ENCODE data around the gene LRRFIP1.

LRRFIP1 gene

DNA sequence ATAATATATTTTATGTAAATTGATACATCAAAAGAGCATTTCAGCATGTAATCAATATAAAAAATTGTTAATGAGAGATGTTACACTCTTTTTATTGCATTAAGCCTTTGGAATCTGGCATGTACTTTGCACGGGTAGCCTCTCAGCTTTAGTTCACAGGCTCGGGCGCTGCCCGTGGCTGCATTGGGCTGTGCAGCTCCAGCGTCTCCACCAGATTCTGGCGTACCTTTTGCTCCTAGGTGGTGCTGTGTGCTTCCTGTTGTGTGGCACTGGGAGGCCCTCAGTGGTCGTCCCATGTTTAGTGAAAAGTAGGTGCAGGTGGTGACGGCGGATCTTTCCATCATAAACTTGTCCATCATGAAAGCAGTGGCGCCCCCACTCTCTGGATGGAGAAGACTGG is 24.4 kb downstream of the LRRFIP1 start:
- H3K27me3 ChIP-seq = no peaks in the 10 kb centered on the region
- peaks cover 45 to 62% (median 53%) of the 10 kb centered on the region in 11 experiments for H3K9me3 ChIP-seq (replicated peaks in 1 of 11)
- peaks cover 4 to 39% (median 18%) of the 10 kb centered on the region in 10 experiments; a peak in 14 of 20 replicates for H3K4me1 ChIP-seq
- no peak overlapping the region for H3K4me3 ChIP-seq
- H3K27ac ChIP-seq = no peak overlapping the region
- TF ChIP-seq Cebpa-rat (IDR thresholded peaks at IDR 0.05) = no peak
- H3K4me2 ChIP-seq = no peak overlapping the region
- peaks cover 0 to 6% (median 0%) of the 10 kb centered on the region in 11 experiments; a peak in 2 of 22 replicates for H4K20me1 ChIP-seq
- no peak overlapping the region for H3K9ac ChIP-seq
- peaks cover 27 to 66% (median 50%) of the 10 kb centered on the region in 11 experiments; a peak in 21 of 22 replicates for H3K36me3 ChIP-seq

GRCh38 chr2:237652181-237652580 is 24.8 kb downstream of the LRRFIP1 start:
- Histone ChIP-seq H3K27ac (no peak overlapping the region), H3K9me3 (replicated peaks in 1 of 11) (peaks cover 49 to 66% (median 58%) of the 10 kb centered on the region in 11 experiments), H3K4me3 (no peak overlapping the region), H3K4me1 (peaks cover 4 to 35% (median 16%) of the 10 kb centered on the region in 10 experiments; a peak in 14 of 20 replicates), H3K36me3 (peaks cover 28 to 66% (median 51%) of the 10 kb centered on the region in 11 experiments; a peak in 21 of 22 replicates), H3K4me2 (peak overlapping the region in 1 of 11 experiments; percentile 31; a peak in 1 of 22 replicates), H4K20me1 (peaks cover 0 to 5% (median 0%) of the 10 kb centered on the region in 11 experiments; a peak in 2 of 22 replicates), H3K9ac (no peak overlapping the region), H3K27me3 (no peaks in the 10 kb centered on the region)
- no peak for TF ChIP-seq Cebpa-rat (IDR thresholded peaks at IDR 0.05)

DNA sequence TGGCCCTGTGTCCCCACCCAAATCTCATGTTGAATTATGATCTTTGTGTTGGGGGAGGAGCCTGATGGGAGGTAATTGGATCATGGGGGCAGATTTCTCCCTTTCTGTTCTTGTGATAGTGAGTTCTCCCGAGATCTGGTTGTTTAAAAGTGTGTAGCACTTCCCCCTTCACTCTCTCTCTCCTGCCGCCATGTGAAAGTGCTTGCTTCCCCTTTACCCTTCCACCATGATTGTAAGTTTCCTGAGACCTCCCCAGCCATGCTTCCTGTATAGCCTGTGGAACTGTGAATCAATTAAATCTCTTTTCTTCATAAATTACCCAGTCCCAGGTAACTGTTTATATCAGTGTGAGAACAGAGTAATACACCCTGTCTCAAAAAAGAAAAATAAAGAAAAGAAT is 25.5 kb downstream of the LRRFIP1 start:
- Histone ChIP-seq H3K36me3 (peaks cover 28 to 66% (median 54%) of the 10 kb centered on the region in 11 experiments), H3K27me3 (no peaks in the 10 kb centered on the region), H3K4me1 (peaks cover 0 to 30% (median 15%) of the 10 kb centered on the region in 10 experiments; a peak in 14 of 20 replicates), H3K9ac (no peak overlapping the region), H4K20me1 (no peaks in the 10 kb centered on the region; a peak in 1 of 22 replicates), H3K27ac (no peak overlapping the region), H3K4me2 (peak overlapping the region in 4 of 11 experiments; percentile 11 to 41 (median 30); a peak in 5 of 22 replicates), H3K4me3 (peak overlapping the region in 1 of 10 experiments; percentile 11; a peak in 2 of 20 replicates), H3K9me3 (replicated peaks in 1 of 11) (peaks cover 56 to 73% (median 64%) of the 10 kb centered on the region in 11 experiments)
- no peak for TF ChIP-seq Cebpa-rat (IDR thresholded peaks at IDR 0.05)

- Histone ChIP-seq H3K9ac (no peak overlapping the region), H3K4me1 (peaks cover 0 to 18% (median 9%) of the 10 kb centered on the region in 10 experiments; a peak in 13 of 20 replicates), H3K36me3 (peaks cover 28 to 63% (median 54%) of the 10 kb centered on the region in 11 experiments), H3K9me3 (replicated peaks in 1 of 11) (peaks cover 58 to 73% (median 69%) of the 10 kb centered on the region in 11 experiments), H3K27me3 (no peaks in the 10 kb centered on the region), H3K4me3 (no peak overlapping the region), H4K20me1 (no peaks in the 10 kb centered on the region), H3K4me2 (no peak overlapping the region), H3K27ac (no peak overlapping the region)
- no peak for TF ChIP-seq Cebpa-rat (IDR thresholded peaks at IDR 0.05)
Observed at GRCh38 chr2:237653776-237654558, 26.6 kb downstream of the LRRFIP1 start.

GRCh38 chr2:237657063-237657462 is 29.7 kb downstream of the LRRFIP1 start:
- Histone ChIP-seq H3K4me2 (no peak overlapping the region), H3K9me3 (replicated peaks in 1 of 11) (peaks cover 30 to 48% (median 44%) of the 10 kb centered on the region in 11 experiments), H3K27me3 (no peaks in the 10 kb centered on the region), H3K36me3 (peaks cover 3 to 36% (median 27%) of the 10 kb centered on the region in 11 experiments; a peak in 21 of 22 replicates), H4K20me1 (peaks cover 0 to 13% (median 0%) of the 10 kb centered on the region in 11 experiments; a peak in 4 of 22 replicates), H3K4me1 (peaks cover 20 to 40% (median 32%) of the 10 kb centered on the region in 10 experiments), H3K4me3 (no peak overlapping the region), H3K9ac (no peak overlapping the region), H3K27ac (no peak overlapping the region)
- no peak for TF ChIP-seq Cebpa-rat (IDR thresholded peaks at IDR 0.05)

DNA sequence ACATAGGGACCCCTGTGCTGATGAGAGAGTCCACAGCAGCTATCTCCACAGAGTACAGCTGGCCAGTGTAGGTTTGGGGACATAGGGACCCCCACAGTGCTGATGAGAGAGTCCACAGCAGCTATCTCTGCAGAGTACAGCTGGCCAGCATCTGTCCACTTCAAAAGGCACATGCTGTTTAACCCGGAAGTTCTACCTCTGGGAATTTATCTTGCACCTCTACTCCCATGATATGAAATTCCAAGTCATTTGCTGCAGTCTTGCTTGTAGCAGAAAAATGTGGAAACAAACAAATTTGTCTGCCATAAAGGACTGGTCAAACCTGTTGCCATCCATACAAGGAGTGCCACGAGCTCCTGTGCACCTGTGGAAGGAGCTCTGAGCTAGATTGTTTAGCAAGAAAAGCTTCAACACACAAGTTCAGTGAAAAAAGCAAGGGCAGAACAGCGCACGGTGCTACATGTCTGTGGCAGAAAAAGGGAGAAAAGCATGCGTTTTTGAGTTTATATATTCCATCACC is 33.1 kb downstream of the LRRFIP1 start:
- Histone ChIP-seq H3K9me3 (replicated peaks in 1 of 11) (peaks cover 9 to 26% (median 20%) of the 10 kb centered on the region in 11 experiments), H3K27ac (peak overlapping the region in 4 of 11 experiments; percentile 25 to 71 (median 51); a peak in 7 of 22 replicates), H4K20me1 (peaks cover 0 to 21% (median 6%) of the 10 kb centered on the region in 11 experiments; a peak in 7 of 22 replicates), H3K4me2 (peak overlapping the region; percentile 60 to 82 (median 76)), H3K4me3 (no peak overlapping the region), H3K36me3 (peaks cover 0 to 19% (median 13%) of the 10 kb centered on the region in 11 experiments; a peak in 15 of 22 replicates), H3K4me1 (peaks cover 48 to 59% (median 52%) of the 10 kb centered on the region in 10 experiments), H3K9ac (peak overlapping the region in 6 of 11 experiments; percentile 6 to 53 (median 44); a peak in 7 of 22 replicates), H3K27me3 (no peaks in the 10 kb centered on the region)
- no peak for TF ChIP-seq Cebpa-rat (IDR thresholded peaks at IDR 0.05)

- Histone ChIP-seq H3K4me3 (no peak overlapping the region), H4K20me1 (peaks cover 0 to 21% (median 6%) of the 10 kb centered on the region in 11 experiments; a peak in 7 of 22 replicates), H3K4me1 (peaks cover 48 to 68% (median 58%) of the 10 kb centered on the region in 10 experiments), H3K4me2 (peak overlapping the region; percentile 60 to 82 (median 76)), H3K36me3 (peaks cover 0 to 17% (median 12%) of the 10 kb centered on the region in 11 experiments; a peak in 15 of 22 replicates), H3K27ac (peak overlapping the region in 9 of 11 experiments; percentile 25 to 71 (median 46); a peak in 16 of 22 replicates), H3K9ac (peak overlapping the region in 9 of 11 experiments; percentile 6 to 53 (median 41); a peak in 11 of 22 replicates), H3K27me3 (no peaks in the 10 kb centered on the region), H3K9me3 (replicated peaks in 1 of 11) (peaks cover 9 to 20% (median 18%) of the 10 kb centered on the region in 11 experiments)
- no peak for TF ChIP-seq Cebpa-rat (IDR thresholded peaks at IDR 0.05)
Observed at GRCh38 chr2:237661270-237661669, 33.9 kb downstream of the LRRFIP1 start.

GRCh38 chr2:237661799-237662328 is 34.5 kb downstream of the LRRFIP1 start:
- H3K4me1 ChIP-seq = peaks cover 48 to 74% (median 62%) of the 10 kb centered on the region in 10 experiments
- peaks cover 8 to 19% (median 12%) of the 10 kb centered on the region in 11 experiments for H3K9me3 ChIP-seq (replicated peaks in 1 of 11)
- TF ChIP-seq Cebpa-rat (IDR thresholded peaks at IDR 0.05) = no peak
- peak overlapping the region; percentile 60 to 82 (median 76) for H3K4me2 ChIP-seq
- no peaks in the 10 kb centered on the region for H3K27me3 ChIP-seq
- peaks cover 0 to 21% (median 6%) of the 10 kb centered on the region in 11 experiments; a peak in 7 of 22 replicates for H4K20me1 ChIP-seq
- no peak overlapping the region for H3K4me3 ChIP-seq
- peak overlapping the region in 6 of 11 experiments; percentile 2 to 71 (median 51); a peak in 4 of 22 replicates for H3K27ac ChIP-seq
- H3K9ac ChIP-seq = peak overlapping the region in 2 of 11 experiments; percentile 2 to 46; a peak in 2 of 22 replicates
- peaks cover 0 to 12% (median 6%) of the 10 kb centered on the region in 11 experiments; a peak in 15 of 22 replicates for H3K36me3 ChIP-seq

Data from BLaER1 treated with 17β-estradiol and CSF1 and Interleukin-3, amounts not matched to agents 10 nM and 100 nM (cell line).